Smooth muscle cell (in vitro differentiated cells): ENCODE data around the gene FOXD1. TPM values are rescaled to one million over a fixed set of nuclear protein-coding genes. Genes with fewer than 3 reads are reported as not detected.
A peak's percentile ranks its signal among the peaks of the same experiment; 100 is the strongest.

Experiments
- DNase-seq: peaks from one replicate; lab custom pipeline; 2025; ENCODE audit not compliant: unreplicated experiment; lab: John Stamatoyannopoulos, UW
- H2AFZ ChIP-seq: fragments of 200-600 bp; sonication (generic); 2 replicates; pipeline ENCODE4 v1.6.0; 2016; ENCODE audit warnings: antibody characterized with exemption, low read depth, mild to moderate bottlenecking
- H3F3A ChIP-seq: fragments of 200-600 bp; sonication (generic); 2 replicates; pipeline ENCODE4 v1.6.0; 2017; ENCODE audit warnings: antibody characterized with exemption, low read depth
- H3K27ac ChIP-seq: fragments of 200-600 bp; sonication (generic); 2 replicates; pipeline ENCODE4 v1.5.1; 2016; ENCODE audit warnings: low read depth, mild to moderate bottlenecking
- H3K27me3 ChIP-seq: fragments of 200-600 bp; sonication (generic); 2 replicates; pipeline ENCODE4 v1.6.1; 2016; ENCODE audit warnings: low read depth, mild to moderate bottlenecking
- H3K36me3 ChIP-seq: fragments of 200-600 bp; sonication (generic); 2 replicates; pipeline ENCODE4 v1.5.1; 2016; ENCODE audit warnings: low read depth
- H3K4me1 ChIP-seq: fragments of 200-600 bp; sonication (generic); 2 replicates; pipeline ENCODE4 v1.5.1; 2016; ENCODE audit warnings: low read depth
- H3K4me2 ChIP-seq: fragments of 200-600 bp; sonication (generic); 2 replicates; pipeline ENCODE4 v1.6.0; 2016; ENCODE audit warnings: mild to moderate bottlenecking
- H3K4me3 ChIP-seq: fragments of 200-600 bp; sonication (generic); 2 replicates; pipeline ENCODE4 v1.5.1; 2016; ENCODE audit warnings: mild to moderate bottlenecking
- H3K79me2 ChIP-seq: fragments of 200-600 bp; sonication (generic); 2 replicates; pipeline ENCODE4 v1.6.0; 2016; ENCODE audit warnings: low read depth, mild to moderate bottlenecking
- H3K9ac ChIP-seq: fragments of 200-600 bp; sonication (generic); 2 replicates; pipeline ENCODE4 v1.6.0; 2016; ENCODE audit warnings: low read depth
- H3K9me3 ChIP-seq: fragments of 200-600 bp; sonication (generic); replicated peaks from 2 replicates; pipeline ENCODE4 v1.5.1; 2016; ENCODE audit warnings: low read depth
- H4K20me1 ChIP-seq: fragments of 200-600 bp; sonication (generic); 2 replicates; pipeline ENCODE4 v1.6.0; 2016; ENCODE audit warnings: low read depth
- CTCF ChIP-seq: fragments of 200-600 bp; sonication (generic); IDR thresholded peaks from 2 replicates; pipeline ENCODE4 v1.5.1; 2017; ENCODE audit warnings: borderline replicate concordance, mild to moderate bottlenecking, antibody characterized with exemption; ENCODE audit not compliant: insufficient read depth, poor library complexity, severe bottlenecking
- WGBS: methylation state at CpG from one replicate; pipeline ENCODE4 v1.1.7; 2016; ENCODE audit warnings: low lambda C conversion rate; 5-methylcytosine and 5-hydroxymethylcytosine counted together
- polyA plus RNA-seq: library from polyadenylated mRNA; unstranded; fragments of >200 nt; fragmentation: Nextera tagmentation; extraction: Ambion mirVana; gene quantifications from 2 replicates; pipeline ENCODE4 v1.2.1, GENCODE V29; 2016
- total RNA-seq: library from RNA; depleted of rRNA; stranded (reverse); fragments of >200 nt; gene quantifications from 2 replicates; pipeline ENCODE4 v1.2.3, GENCODE V29; 2014

FOXD1 gene
- total RNA-seq (9.0 and 10.0 TPM in 2 replicates), polyA plus RNA-seq (13.8 and 14.3 TPM in 2 replicates)

GRCh38 chr5:73448463-73449136 lies at the start of gene FOXD1:
Gene FOXD1, minus strand, starts transcription at chr5:73448777. Its CDS starts 415 bp downstream, at chr5:73448362.
- peak within 1 kb of the TSS; percentile 75 for H2AFZ ChIP-seq
- WGBS, result under 1% methylated on average over 34 of the region's 59 CpGs
- peaks cover 20% of the 10 kb centered on the region for H3K79me2 ChIP-seq
- no peaks in the 10 kb centered on the region for H3K9me3 ChIP-seq
- peaks cover 32% of the 10 kb centered on the region for H4K20me1 ChIP-seq
- H3K9ac ChIP-seq, result peak within 1 kb of the TSS; percentile 67
- H3F3A ChIP-seq, result no peaks in the 10 kb centered on the region
- H3K36me3 ChIP-seq, result no peaks in the 10 kb centered on the region
- peak within 1 kb of the TSS; percentile 87 for H3K4me2 ChIP-seq
- peak within 1 kb of the TSS; percentile 75 for H3K4me3 ChIP-seq
- H3K4me1 ChIP-seq, result peaks cover 35% of the 10 kb centered on the region
- H3K27ac ChIP-seq, result peak within 1 kb of the TSS; percentile 55
- no peak for TF ChIP-seq CTCF
- peaks cover 77% of the 10 kb centered on the region for H3K27me3 ChIP-seq
- peak; percentile 58 for DNase-seq

GRCh38 chr5:73497497-73498056 lies 49.0 kb upstream of the FOXD1 start:
- H3K27ac ChIP-seq, result peak overlapping the region; percentile 92
- peaks cover 5% of the 10 kb centered on the region for H3K36me3 ChIP-seq
- no peak for TF ChIP-seq CTCF
- H3K9me3 ChIP-seq, result no peaks in the 10 kb centered on the region
- H3K27me3 ChIP-seq, result no peaks in the 10 kb centered on the region
- peak overlapping the region; percentile 71 for H3K4me3 ChIP-seq
- peaks cover 34% of the 10 kb centered on the region for H4K20me1 ChIP-seq
- H3K9ac ChIP-seq, result peak overlapping the region; percentile 97
- H3F3A ChIP-seq, result peaks cover 20% of the 10 kb centered on the region
- 31% methylated on average over 16 of the region's 16 CpGs for whole genome bisulfite sequencing
- peaks cover 44% of the 10 kb centered on the region for H3K79me2 ChIP-seq
- peak overlapping the region; percentile 85 for H2AFZ ChIP-seq
- DNase-seq, result no peak
- H3K4me2 ChIP-seq, result peak overlapping the region; percentile 91
- peaks cover 34% of the 10 kb centered on the region for H3K4me1 ChIP-seq

GRCh38 chr5:73496984-73497457 lies 48.4 kb upstream of the FOXD1 start:
- Histone ChIP-seq H3K27ac (peak overlapping the region; percentile 92), H3F3A (peaks cover 16% of the 10 kb centered on the region), H4K20me1 (peaks cover 29% of the 10 kb centered on the region), H3K9me3 (no peaks in the 10 kb centered on the region), H3K4me1 (peaks cover 34% of the 10 kb centered on the region), H3K36me3 (no peaks in the 10 kb centered on the region), H2AFZ (peak overlapping the region; percentile 85), H3K4me2 (peak overlapping the region; percentile 91), H3K4me3 (peak overlapping the region; percentile 71), H3K9ac (peak overlapping the region; percentile 97), H3K79me2 (peaks cover 38% of the 10 kb centered on the region), H3K27me3 (no peaks in the 10 kb centered on the region)
- DNase-seq, result no peak
- TF ChIP-seq CTCF, result peak; percentile 55
- 49% methylated on average over 1 of the region's 1 CpG for whole genome bisulfite sequencing
